Activated gamma-delta T cell treated with Interleukin-2 at 50 U/mL for 16 hours (primary cell): ENCODE measurements around the gene AIMP1.
"Not testable (repeated sequence)": the region's sequence is repeated elsewhere in the genome, so short reads cannot be mapped to it uniquely, and the experiment has no call there.

Experiments
- DNase-seq: peaks from one replicate; pipeline ENCODE4 v3.0.0-alpha.2; 2020

Gene AIMP1

GRCh38 chr4:106312997-106313522, 3.3 kb upstream of the AIMP1 start:
- DNase-seq: no peak

- DNase-seq: no peak
Measured at GRCh38 chr4:106314960-106315359, 1.4 kb upstream of the AIMP1 start.

GRCh38 chr4:106315476-106315967, 828 bp upstream of the AIMP1 start:
- DNase-seq: peak; percentile 30

GRCh38 chr4:106316773-106317409, 541 bp downstream of the AIMP1 start:
- DNase-seq: no peak

GRCh38 chr4:106317815-106318214, 1.5 kb downstream of the AIMP1 start:
- DNase-seq: no peak

GRCh38 chr4:106318511-106318910, 2.2 kb downstream of the AIMP1 start:
- no peak for DNase-seq

GRCh38 chr4:106320235-106320634, 3.9 kb downstream of the AIMP1 start:
- no peak for DNase-seq

- DNase-seq: not testable (repeated sequence)
Measured at GRCh38 chr4:106321168-106321567, 4.8 kb downstream of the AIMP1 start.

- DNase-seq: not testable (repeated sequence)
Measured at GRCh38 chr4:106321814-106322213, 5.5 kb downstream of the AIMP1 start.

GRCh38 chr4:106323119-106323518, 6.8 kb downstream of the AIMP1 start:
- no peak for DNase-seq

GRCh38 chr4:106325800-106326199, 9.4 kb downstream of the AIMP1 start:
- DNase-seq: no peak

GRCh38 chr4:106329041-106329618, 12.8 kb downstream of the AIMP1 start:
- DNase-seq: no peak

- DNase-seq: no peak
Measured at GRCh38 chr4:106333186-106333585, 16.8 kb downstream of the AIMP1 start.

- DNase-seq: no peak
Measured at GRCh38 chr4:106334741-106335470, 18.6 kb downstream of the AIMP1 start.

GRCh38 chr4:106336618-106337017, 20.3 kb downstream of the AIMP1 start:
- no peak for DNase-seq

- DNase-seq: no peak
Measured at GRCh38 chr4:106337916-106338315, 21.6 kb downstream of the AIMP1 start.

- no peak for DNase-seq
Measured at GRCh38 chr4:106338671-106339070, 22.3 kb downstream of the AIMP1 start.

- DNase-seq: no peak
Measured at GRCh38 chr4:106339431-106339830, 23.1 kb downstream of the AIMP1 start.

GRCh38 chr4:106340774-106341173, 24.4 kb downstream of the AIMP1 start:
- no peak for DNase-seq

GRCh38 chr4:106343865-106344646, 27.7 kb downstream of the AIMP1 start:
- no peak for DNase-seq

GRCh38 chr4:106344647-106344970, 28.3 kb downstream of the AIMP1 start:
- no peak for DNase-seq

- no peak for DNase-seq
Measured at GRCh38 chr4:106347167-106347566, 30.8 kb downstream of the AIMP1 start.

- DNase-seq: no peak
Measured at GRCh38 chr4:106351016-106351415, 34.7 kb downstream of the AIMP1 start.
